GM12873 (cell line): Measurements from ENCODE around the gene CYP4F22.

Source experiments
- TF ChIP-seq, protein P1 (sequence below): IDR thresholded peaks from 2 replicates; pipeline ENCODE4 v1.5.1; 2012; ENCODE audit warnings: low read depth, mild to moderate bottlenecking, moderate library complexity, low read length, control low read depth; ENCODE audit not compliant: insufficient read depth; ENCODE audit errors: missing control alignments

CYP4F22 gene

DNA sequence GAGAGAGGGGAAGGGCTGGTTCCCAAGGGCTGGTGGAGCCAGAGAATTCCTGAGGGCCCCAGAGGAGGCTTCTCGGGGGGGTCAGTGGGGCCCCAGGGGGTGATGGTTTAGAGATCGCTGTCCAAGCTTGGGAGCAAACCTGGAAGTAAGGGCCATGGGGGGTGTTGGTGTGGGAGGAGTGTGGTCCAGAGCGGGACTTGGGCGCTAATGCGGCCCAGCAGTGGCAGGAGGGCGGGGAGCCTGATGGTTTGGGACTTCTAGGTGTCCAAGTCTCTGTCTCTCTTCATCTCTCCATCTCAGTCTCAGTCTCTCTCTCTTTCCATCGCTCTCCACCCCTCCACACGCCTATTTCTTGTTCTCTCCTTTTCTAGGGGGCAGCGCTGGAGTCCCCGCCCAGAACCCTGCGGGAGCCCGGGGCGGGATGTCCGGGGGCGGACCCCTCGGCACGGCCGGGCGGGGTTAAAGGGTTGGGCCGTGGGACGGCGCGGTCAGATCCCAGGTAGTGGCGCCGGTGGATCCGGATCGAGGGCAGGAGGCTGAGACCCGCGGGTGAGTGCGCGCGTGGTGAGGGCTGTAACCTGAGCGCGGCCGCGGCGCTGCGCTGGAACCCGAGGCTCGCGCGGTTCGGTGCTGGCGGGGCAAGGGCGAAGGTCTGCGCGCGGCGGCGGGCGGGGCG is at the start of gene CYP4F22:
Gene CYP4F22, plus strand, starts transcription at position 491 of the 676 bp plus-strand sequence. CDS start 16,812 bp downstream, outside the sequence.
- TF ChIP-seq, protein P1, sequence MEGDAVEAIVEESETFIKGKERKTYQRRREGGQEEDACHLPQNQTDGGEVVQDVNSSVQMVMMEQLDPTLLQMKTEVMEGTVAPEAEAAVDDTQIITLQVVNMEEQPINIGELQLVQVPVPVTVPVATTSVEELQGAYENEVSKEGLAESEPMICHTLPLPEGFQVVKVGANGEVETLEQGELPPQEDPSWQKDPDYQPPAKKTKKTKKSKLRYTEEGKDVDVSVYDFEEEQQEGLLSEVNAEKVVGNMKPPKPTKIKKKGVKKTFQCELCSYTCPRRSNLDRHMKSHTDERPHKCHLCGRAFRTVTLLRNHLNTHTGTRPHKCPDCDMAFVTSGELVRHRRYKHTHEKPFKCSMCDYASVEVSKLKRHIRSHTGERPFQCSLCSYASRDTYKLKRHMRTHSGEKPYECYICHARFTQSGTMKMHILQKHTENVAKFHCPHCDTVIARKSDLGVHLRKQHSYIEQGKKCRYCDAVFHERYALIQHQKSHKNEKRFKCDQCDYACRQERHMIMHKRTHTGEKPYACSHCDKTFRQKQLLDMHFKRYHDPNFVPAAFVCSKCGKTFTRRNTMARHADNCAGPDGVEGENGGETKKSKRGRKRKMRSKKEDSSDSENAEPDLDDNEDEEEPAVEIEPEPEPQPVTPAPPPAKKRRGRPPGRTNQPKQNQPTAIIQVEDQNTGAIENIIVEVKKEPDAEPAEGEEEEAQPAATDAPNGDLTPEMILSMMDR: no peak

DNA sequence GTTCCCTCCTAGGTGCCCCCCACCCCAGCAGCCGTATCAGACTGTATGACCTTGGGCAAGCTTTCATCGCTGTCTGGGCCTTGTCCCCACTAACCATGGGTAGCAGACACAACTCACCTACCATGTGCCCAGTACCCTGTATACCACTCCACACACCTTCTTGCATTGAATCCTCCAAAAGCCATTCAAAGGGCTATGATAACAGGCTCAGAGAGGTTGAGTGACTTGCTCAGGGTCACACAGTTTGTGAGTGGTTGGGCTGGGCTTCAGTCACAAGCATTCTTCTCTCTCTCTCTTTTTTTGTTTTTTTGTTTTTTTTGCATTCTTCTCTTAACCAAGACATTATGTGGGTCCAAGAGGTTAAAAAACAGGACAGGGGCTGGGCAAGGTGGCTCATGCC is 46.6 kb upstream of the CYP4F22 start:
- TF ChIP-seq, protein P1: no peak

DNA sequence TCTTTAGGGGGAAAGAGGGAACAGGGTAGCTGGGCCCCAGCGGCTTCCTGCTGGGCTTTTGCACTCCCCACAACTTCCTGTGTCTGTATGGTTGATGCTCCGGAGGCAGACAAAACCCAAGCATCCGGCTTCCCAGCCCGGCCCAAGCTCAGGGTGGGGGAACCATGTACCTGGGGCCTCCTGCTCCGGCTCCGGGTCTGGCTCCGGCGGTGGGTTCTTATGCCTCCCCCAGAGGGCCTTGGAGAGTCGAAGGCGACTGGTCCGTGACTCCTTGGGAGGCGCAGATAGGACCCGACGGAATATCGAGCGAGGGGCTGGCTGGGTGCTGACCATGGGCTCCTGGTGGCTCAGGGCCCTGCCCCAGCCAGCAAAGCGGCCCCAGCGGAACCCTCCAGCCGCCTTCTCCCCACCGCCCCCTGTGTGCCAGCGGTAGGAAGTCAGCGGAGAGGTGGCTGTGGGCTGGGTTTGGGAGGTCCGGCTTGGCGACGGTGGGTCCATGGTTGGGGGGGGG is 44.4 kb upstream of the CYP4F22 start:
- TF ChIP-seq, protein P1: no peak

DNA sequence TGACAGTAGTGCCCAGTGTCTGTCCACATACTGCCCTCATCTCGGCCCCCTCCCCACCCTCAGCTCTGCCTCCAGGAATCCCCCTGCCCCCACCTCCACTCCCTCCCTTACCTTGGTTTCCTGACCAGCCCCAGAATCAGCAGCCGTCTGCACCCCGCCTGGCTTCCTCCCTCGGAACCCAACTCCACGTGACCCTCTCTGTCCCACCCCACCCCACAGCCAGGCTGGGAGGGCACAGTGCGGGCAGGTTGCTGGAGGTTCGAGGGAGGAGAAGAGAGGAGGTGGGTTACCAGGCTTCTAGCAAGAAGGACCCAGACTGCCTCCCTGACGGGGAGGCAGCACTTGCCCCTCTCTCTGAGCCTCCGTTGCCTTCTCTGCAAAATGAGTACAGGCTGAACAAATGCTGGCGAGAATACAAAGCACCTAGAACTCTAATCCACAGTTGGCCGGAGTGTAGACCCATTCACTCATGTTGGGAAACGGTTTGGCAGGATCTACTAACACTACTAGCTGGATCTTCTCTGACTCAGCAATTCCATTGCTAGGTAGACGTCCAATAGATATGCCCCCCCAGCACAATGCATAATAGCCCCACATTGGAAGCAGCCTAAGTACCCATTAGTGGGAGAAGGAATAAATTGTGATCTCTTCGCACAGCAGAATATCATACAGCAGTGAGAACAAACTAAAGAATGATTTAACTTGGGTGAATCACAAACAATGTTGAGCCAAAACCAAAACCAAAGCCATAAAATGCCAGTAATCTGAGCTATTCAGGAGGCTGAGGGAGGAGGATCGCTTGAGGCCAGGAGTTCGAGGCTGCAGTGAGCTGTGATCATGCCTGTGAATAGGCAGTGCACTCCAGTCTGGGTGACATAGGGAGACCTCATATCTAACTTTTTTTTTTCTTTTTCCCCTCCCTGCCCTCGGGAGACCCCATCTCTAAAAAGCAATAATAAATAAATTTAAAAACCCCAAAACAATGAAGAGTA is 43.6 kb upstream of the CYP4F22 start, which contains the start of gene RASAL3:
Gene RASAL3, minus strand, starts transcription at position 151 of the 992 bp plus-strand sequence. CDS start 186 bp downstream, outside the sequence.
- TF ChIP-seq, protein P1: no peak

DNA sequence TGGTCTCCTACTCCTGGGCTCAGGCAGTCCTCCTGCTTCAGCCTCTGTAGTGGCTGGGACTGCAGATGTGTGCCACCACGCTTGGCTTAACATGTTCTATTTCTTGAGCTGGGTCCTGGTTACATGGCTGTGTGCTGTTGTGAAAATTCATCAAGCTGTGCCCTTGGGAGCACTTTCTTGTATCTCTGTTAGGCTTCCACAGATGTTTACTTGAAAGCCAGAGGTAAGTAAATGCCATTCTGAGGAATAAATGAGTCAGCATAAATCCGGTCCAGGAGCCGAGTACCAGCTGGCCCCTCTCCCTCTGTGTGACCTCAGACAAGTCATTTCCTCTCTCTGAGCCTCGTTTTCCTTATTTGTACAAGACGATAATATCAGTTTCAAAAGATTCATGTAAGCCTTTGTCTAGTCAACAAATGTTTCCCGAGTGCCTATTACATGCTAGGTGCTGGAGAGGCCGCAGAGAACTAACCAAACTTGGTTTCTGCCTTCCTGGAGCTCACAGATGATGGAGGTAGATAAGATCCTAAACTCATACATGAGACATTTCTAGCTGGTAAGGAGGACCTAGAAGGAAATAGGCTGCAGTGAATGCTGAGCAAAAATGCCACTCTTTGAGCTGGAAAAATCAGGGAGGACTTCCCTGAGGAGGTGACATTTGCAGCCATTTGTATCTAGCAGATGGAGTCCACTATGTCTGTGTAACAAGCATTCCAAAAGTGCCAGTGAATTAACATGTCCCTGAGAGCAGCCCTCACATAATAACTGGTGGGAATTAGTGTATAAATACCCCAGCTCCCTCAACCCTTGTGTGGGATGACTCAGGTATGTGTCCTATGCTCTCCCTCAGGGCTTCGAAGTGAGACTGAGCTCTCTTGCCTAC is 41.2 kb upstream of the CYP4F22 start:
- TF ChIP-seq, protein P1: no peak

DNA sequence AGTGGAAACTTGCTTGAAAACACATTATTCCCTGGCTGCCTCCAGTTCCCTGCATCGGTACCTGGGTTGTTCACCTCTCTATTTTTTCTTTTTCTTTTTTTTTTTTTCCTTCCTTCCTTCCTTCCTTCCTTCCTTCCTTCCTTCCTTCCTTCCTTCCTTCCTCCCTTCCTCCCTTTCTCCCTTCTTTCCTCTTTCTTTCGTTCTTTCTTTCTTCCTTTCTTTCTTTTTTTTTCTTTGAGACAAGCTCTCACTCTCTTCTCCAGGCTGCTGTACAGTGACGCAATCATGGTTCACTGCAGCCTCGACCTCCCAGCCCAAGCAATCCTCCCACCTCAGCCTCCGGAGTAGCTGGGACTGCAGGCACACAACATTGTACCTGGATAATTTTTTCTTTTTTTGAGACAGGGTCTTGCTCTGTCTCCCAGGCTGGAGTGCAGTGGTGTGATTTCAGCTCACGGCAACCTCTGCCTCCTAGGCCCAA is 40.6 kb upstream of the CYP4F22 start:
- TF ChIP-seq, protein P1: no peak
